ENCODE results near the gene LDHAL6A. TPM values are rescaled to one million over a fixed set of nuclear protein-coding genes. Genes with fewer than 3 reads are reported as not detected.

LDHAL6A gene
- total RNA-seq, 1 donor from 2014 or later, result not detected

DNA sequence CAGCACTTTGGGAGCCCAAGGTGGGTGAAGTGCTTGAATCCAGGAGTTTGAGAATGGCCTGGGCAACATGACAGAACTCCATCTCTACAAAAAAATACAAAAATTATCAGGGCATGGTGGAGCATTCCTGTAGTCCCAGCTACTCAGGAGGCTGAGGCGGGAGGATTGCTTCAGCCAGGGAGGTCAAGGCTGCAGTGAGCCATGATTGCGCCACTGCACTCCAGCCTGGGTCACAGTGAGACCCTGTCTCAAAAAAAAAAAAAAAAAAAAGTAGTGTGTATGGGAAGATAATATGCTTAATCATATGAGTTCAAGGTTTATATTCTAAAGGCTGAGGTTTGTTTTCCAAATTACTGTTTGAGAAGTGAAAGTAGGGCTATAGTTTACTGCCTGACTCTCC is 10.7 kb downstream of the LDHAL6A start:
- TF ChIP-seq, protein P1, sequence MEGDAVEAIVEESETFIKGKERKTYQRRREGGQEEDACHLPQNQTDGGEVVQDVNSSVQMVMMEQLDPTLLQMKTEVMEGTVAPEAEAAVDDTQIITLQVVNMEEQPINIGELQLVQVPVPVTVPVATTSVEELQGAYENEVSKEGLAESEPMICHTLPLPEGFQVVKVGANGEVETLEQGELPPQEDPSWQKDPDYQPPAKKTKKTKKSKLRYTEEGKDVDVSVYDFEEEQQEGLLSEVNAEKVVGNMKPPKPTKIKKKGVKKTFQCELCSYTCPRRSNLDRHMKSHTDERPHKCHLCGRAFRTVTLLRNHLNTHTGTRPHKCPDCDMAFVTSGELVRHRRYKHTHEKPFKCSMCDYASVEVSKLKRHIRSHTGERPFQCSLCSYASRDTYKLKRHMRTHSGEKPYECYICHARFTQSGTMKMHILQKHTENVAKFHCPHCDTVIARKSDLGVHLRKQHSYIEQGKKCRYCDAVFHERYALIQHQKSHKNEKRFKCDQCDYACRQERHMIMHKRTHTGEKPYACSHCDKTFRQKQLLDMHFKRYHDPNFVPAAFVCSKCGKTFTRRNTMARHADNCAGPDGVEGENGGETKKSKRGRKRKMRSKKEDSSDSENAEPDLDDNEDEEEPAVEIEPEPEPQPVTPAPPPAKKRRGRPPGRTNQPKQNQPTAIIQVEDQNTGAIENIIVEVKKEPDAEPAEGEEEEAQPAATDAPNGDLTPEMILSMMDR (IDR thresholded peaks at IDR 0.05; ENCODE audit: insufficient read depth, low read depth, low read length), result no peak
- no peak for TF ChIP-seq EZH2 (IDR thresholded peaks at IDR 0.05; ENCODE audit: insufficient read depth, low read length)
- no peak overlapping the region for H3K4me3 ChIP-seq (ENCODE audit: insufficient read depth, low read depth, low read length)
- FAIRE-seq, result no peak
- H3K9ac ChIP-seq (ENCODE audit: low read length), result no peak overlapping the region
- Mint-ChIP-seq H3K9me3 (ENCODE audit: unreplicated experiment) (no peaks in the 10 kb centered on the region), H3K27ac (ENCODE audit: unreplicated experiment) (no peak overlapping the region), H3K4me3 (ENCODE audit: unreplicated experiment) (no peak overlapping the region), H3K36me3 (ENCODE audit: low read depth, unreplicated experiment) (no peaks in the 10 kb centered on the region), H3K27me3 (ENCODE audit: low read depth, unreplicated experiment) (no peaks in the 10 kb centered on the region), H3K4me1 (ENCODE audit: low read depth, unreplicated experiment) (no peaks in the 10 kb centered on the region)
- no peak overlapping the region for H3K4me2 ChIP-seq (ENCODE audit: low read length)
- no peak for DNase-seq (ENCODE audit: low read depth)
- H3K27me3 ChIP-seq (ENCODE audit: insufficient read depth, low read length), result no peaks in the 10 kb centered on the region
- no peaks in the 10 kb centered on the region for H3K36me3 ChIP-seq (ENCODE audit: insufficient read depth, low read length)
- H3K9me3 ChIP-seq (ENCODE audit: insufficient read depth, low read depth, low read length), result no peaks in the 10 kb centered on the region
- H2AFZ ChIP-seq (ENCODE audit: low read depth, low read length), result no peak overlapping the region
- H3K79me2 ChIP-seq (ENCODE audit: insufficient read depth, low read length), result no peaks in the 10 kb centered on the region
- H3K4me1 ChIP-seq (ENCODE audit: insufficient read depth, low read length), result no peaks in the 10 kb centered on the region
- H3K27ac ChIP-seq (ENCODE audit: low read depth, low read length), result no peak overlapping the region
- H4K20me1 ChIP-seq (ENCODE audit: insufficient read depth, low read length), result no peaks in the 10 kb centered on the region

DNA sequence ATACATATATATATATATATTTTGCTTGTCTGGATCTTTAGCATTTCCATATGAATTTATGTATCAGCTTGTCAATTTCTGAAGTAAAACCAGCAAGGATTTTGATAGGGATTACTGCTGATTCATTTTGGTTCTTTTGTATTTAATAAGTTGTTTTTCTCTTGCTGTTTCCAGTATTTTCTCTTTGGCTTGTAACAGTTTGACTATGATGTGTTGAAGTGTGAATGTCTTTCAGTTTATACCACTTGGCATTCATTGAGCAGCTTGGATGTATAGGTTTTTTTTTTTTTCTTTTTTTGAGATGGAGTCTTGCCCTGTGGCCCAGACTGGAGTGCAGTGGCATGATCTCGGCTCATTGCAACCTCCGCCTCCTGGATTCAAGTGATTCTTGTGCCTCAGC is 12.4 kb downstream of the LDHAL6A start:
- Histone ChIP-seq H3K9ac (ENCODE audit: low read length) (no peak overlapping the region), H2AFZ (ENCODE audit: low read depth, low read length) (no peak overlapping the region), H4K20me1 (ENCODE audit: insufficient read depth, low read length) (no peaks in the 10 kb centered on the region), H3K9me3 (ENCODE audit: insufficient read depth, low read depth, low read length) (no peaks in the 10 kb centered on the region), H3K4me1 (ENCODE audit: insufficient read depth, low read length) (no peaks in the 10 kb centered on the region), H3K4me2 (ENCODE audit: low read length) (no peak overlapping the region), H3K79me2 (ENCODE audit: insufficient read depth, low read length) (no peaks in the 10 kb centered on the region), H3K27ac (ENCODE audit: low read depth, low read length) (no peak overlapping the region), H3K4me3 (ENCODE audit: insufficient read depth, low read depth, low read length) (no peak overlapping the region), H3K27me3 (ENCODE audit: insufficient read depth, low read length) (no peaks in the 10 kb centered on the region), H3K36me3 (ENCODE audit: insufficient read depth, low read length) (no peaks in the 10 kb centered on the region)
- no peak overlapping the region for H3K4me3 Mint-ChIP-seq (ENCODE audit: unreplicated experiment)
- no peaks in the 10 kb centered on the region for H3K4me1 Mint-ChIP-seq (ENCODE audit: low read depth, unreplicated experiment)
- peaks cover 1% of the 10 kb centered on the region for H3K36me3 Mint-ChIP-seq (ENCODE audit: low read depth, unreplicated experiment)
- no peaks in the 10 kb centered on the region for H3K27me3 Mint-ChIP-seq (ENCODE audit: low read depth, unreplicated experiment)
- TF ChIP-seq, protein P1 (IDR thresholded peaks at IDR 0.05; ENCODE audit: insufficient read depth, low read depth, low read length), result no peak
- TF ChIP-seq EZH2 (IDR thresholded peaks at IDR 0.05; ENCODE audit: insufficient read depth, low read length), result no peak
- no peaks in the 10 kb centered on the region for H3K9me3 Mint-ChIP-seq (ENCODE audit: unreplicated experiment)
- FAIRE-seq (no peak), DNase-seq (ENCODE audit: low read depth) (no peak)
- no peak overlapping the region for H3K27ac Mint-ChIP-seq (ENCODE audit: unreplicated experiment)

DNA sequence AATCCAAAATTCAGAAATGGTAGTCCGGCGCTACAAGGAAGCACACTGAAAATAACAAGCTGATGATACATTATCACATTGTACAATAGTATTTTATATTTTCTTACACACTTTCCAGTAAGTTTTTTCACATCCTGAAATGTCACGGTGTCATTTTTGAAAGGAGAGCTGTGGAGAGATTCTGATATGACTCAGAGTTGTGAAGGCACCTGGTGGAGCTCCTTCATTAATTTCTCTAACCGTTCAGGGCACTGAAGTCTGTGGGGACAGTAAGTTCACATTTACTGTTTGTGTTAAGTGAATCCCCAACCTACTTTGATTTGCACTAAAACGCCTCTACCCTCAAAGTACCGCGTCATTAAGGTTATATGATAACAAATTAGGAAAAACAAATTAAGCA is 13.3 kb downstream of the LDHAL6A start:
- Histone ChIP-seq H3K27ac (ENCODE audit: low read depth, low read length) (no peak overlapping the region), H2AFZ (ENCODE audit: low read depth, low read length) (no peak overlapping the region), H3K79me2 (ENCODE audit: insufficient read depth, low read length) (no peaks in the 10 kb centered on the region), H3K4me3 (ENCODE audit: insufficient read depth, low read depth, low read length) (no peak overlapping the region), H3K9me3 (ENCODE audit: insufficient read depth, low read depth, low read length) (no peaks in the 10 kb centered on the region), H3K4me1 (ENCODE audit: insufficient read depth, low read length) (no peaks in the 10 kb centered on the region), H4K20me1 (ENCODE audit: insufficient read depth, low read length) (no peaks in the 10 kb centered on the region), H3K4me2 (ENCODE audit: low read length) (no peak overlapping the region), H3K9ac (ENCODE audit: low read length) (no peak overlapping the region), H3K27me3 (ENCODE audit: insufficient read depth, low read length) (no peaks in the 10 kb centered on the region), H3K36me3 (ENCODE audit: insufficient read depth, low read length) (no peaks in the 10 kb centered on the region)
- Mint-ChIP-seq H3K27me3 (ENCODE audit: low read depth, unreplicated experiment) (no peaks in the 10 kb centered on the region), H3K4me3 (ENCODE audit: unreplicated experiment) (no peak overlapping the region), H3K36me3 (ENCODE audit: low read depth, unreplicated experiment) (peaks cover 7% of the 10 kb centered on the region), H3K9me3 (ENCODE audit: unreplicated experiment) (no peaks in the 10 kb centered on the region), H3K4me1 (ENCODE audit: low read depth, unreplicated experiment) (no peaks in the 10 kb centered on the region), H3K27ac (ENCODE audit: unreplicated experiment) (no peak overlapping the region)
- FAIRE-seq (no peak), DNase-seq (ENCODE audit: low read depth) (no peak)
- TF ChIP-seq, protein P1 (IDR thresholded peaks at IDR 0.05; ENCODE audit: insufficient read depth, low read depth, low read length), result no peak
- TF ChIP-seq EZH2 (IDR thresholded peaks at IDR 0.05; ENCODE audit: insufficient read depth, low read length), result no peak
